H9 (cell line): ENCODE data around the gene RABL6. TPM values are rescaled to one million over a fixed set of nuclear protein-coding genes. Genes with fewer than 3 reads are reported as not detected.
"Not testable (repeated sequence)": the region's sequence is repeated elsewhere in the genome, so short reads cannot be mapped to it uniquely, and the experiment has no call there.

Source experiments
- DNase-seq: peaks from one replicate; pipeline ENCODE4 v3.0.0-alpha.2; 2017
- H2AFZ ChIP-seq: one replicate; pipeline ENCODE4 v1.6.1; 2013; ENCODE audit warnings: mild to moderate bottlenecking, low read length, control low read depth, moderate library complexity
- H2AK5ac ChIP-seq: 2 replicates; pipeline ENCODE4 v1.6.1; 2013; ENCODE audit warnings: low read length, control low read depth, mixed read lengths; ENCODE audit not compliant: insufficient read length
- H2BK120ac ChIP-seq: one replicate; pipeline ENCODE4 v1.6.1; 2013; ENCODE audit warnings: low read depth, mild to moderate bottlenecking, low read length, control low read depth, inconsistent platforms; ENCODE audit not compliant: poor library complexity, severe bottlenecking
- H2BK12ac ChIP-seq: 2 replicates; pipeline ENCODE4 v1.6.1; 2013; ENCODE audit warnings: low read length, control low read depth, mixed read lengths, low read depth; ENCODE audit not compliant: insufficient read length
- H2BK15ac ChIP-seq: 2 replicates; pipeline ENCODE4 v1.6.1; 2013; ENCODE audit warnings: low read depth, low read length, control low read depth
- H2BK20ac ChIP-seq: one replicate; pipeline ENCODE4 v1.6.1; 2013; ENCODE audit warnings: low read depth, mild to moderate bottlenecking, low read length, control low read depth, inconsistent platforms; ENCODE audit not compliant: poor library complexity, severe bottlenecking
- H2BK5ac ChIP-seq: 2 replicates; pipeline ENCODE4 v1.6.1; 2013; ENCODE audit warnings: low read length, control low read depth, mixed read lengths; ENCODE audit not compliant: insufficient read length
- H3K14ac ChIP-seq: 2 replicates; pipeline ENCODE4 v1.6.1; 2013; ENCODE audit warnings: low read length, control low read depth; ENCODE audit not compliant: insufficient read depth
- H3K18ac ChIP-seq: 2 replicates; pipeline ENCODE4 v1.6.1; 2013; ENCODE audit warnings: low read depth, mild to moderate bottlenecking, mixed read lengths, low read length, control low read depth; ENCODE audit not compliant: insufficient read length
- H3K23ac ChIP-seq: 2 replicates; pipeline ENCODE4 v1.6.1; 2013; ENCODE audit warnings: low read length, control low read depth, mixed read lengths, low read depth; ENCODE audit not compliant: insufficient read length
- H3K23me2 ChIP-seq: 2 replicates; pipeline ENCODE4 v1.6.1; 2013; ENCODE audit warnings: low read depth, mild to moderate bottlenecking, mixed read lengths, low read length, control low read depth; ENCODE audit not compliant: insufficient read length, poor library complexity, severe bottlenecking
- H3K27ac ChIP-seq: 2 replicates; pipeline ENCODE4 v1.5.1; 2013; ENCODE audit warnings: low read length, control low read depth, mixed read lengths, low read depth; ENCODE audit not compliant: insufficient read length
- H3K27me3 ChIP-seq: 2 replicates; pipeline ENCODE4 v1.6.1; 2013; ENCODE audit warnings: low read length, control low read depth, inconsistent platforms; ENCODE audit not compliant: insufficient read depth
- H3K4ac ChIP-seq: 2 replicates; pipeline ENCODE4 v1.6.1; 2013; ENCODE audit warnings: low read depth, mild to moderate bottlenecking, control low read depth, inconsistent platforms, low read length, moderate library complexity
- H3K4me1 ChIP-seq: 2 replicates; pipeline ENCODE4 v1.6.1; 2013; ENCODE audit warnings: low read length, control low read depth, inconsistent platforms; ENCODE audit not compliant: insufficient read depth
- H3K4me2 ChIP-seq: 2 replicates; pipeline ENCODE4 v1.6.1; 2013; ENCODE audit warnings: low read length, control low read depth, mixed read lengths; ENCODE audit not compliant: insufficient read length, insufficient read depth
- H3K56ac ChIP-seq: 2 replicates; pipeline ENCODE4 v1.6.1; 2013; ENCODE audit warnings: low read depth, mild to moderate bottlenecking, mixed read lengths, low read length, control low read depth; ENCODE audit not compliant: insufficient read length
- H3K79me1 ChIP-seq: 2 replicates; pipeline ENCODE4 v1.6.1; 2013; ENCODE audit warnings: low read depth, mild to moderate bottlenecking, moderate library complexity, low read length, control low read depth, inconsistent platforms; ENCODE audit not compliant: insufficient read depth, poor library complexity, severe bottlenecking
- H3K79me2 ChIP-seq: 2 replicates; pipeline ENCODE4 v1.6.1; 2013; ENCODE audit warnings: low read length, control low read depth, inconsistent platforms; ENCODE audit not compliant: insufficient read depth
- H3K9ac ChIP-seq: 2 replicates; pipeline ENCODE4 v1.6.1; 2013; ENCODE audit warnings: low read length, control low read depth, mixed read lengths; ENCODE audit not compliant: insufficient read length; ENCODE audit errors: extremely low read depth
- H3K9me3 ChIP-seq: one replicate; pipeline ENCODE4 v1.6.1; 2013; ENCODE audit warnings: low read depth, low read length, inconsistent platforms; ENCODE audit not compliant: control insufficient read depth
- H3T11ph ChIP-seq: one replicate; pipeline ENCODE4 v1.6.1; 2013; ENCODE audit warnings: mild to moderate bottlenecking, low read length, control low read depth, inconsistent platforms
- H4K20me1 ChIP-seq: one replicate; pipeline ENCODE4 v1.6.1; 2013; ENCODE audit not compliant: control insufficient read depth, insufficient read length, insufficient read depth
- H4K5ac ChIP-seq: 2 replicates; pipeline ENCODE4 v1.6.1; 2013; ENCODE audit warnings: low read depth, mild to moderate bottlenecking, mixed read lengths, low read length, control low read depth; ENCODE audit not compliant: insufficient read length
- H4K8ac ChIP-seq: replicated peaks from 2 replicates; pipeline ENCODE4 v1.6.1; 2013; ENCODE audit warnings: low read length, control low read depth, mixed read lengths, low read depth; ENCODE audit not compliant: insufficient read length
- H4K91ac ChIP-seq: 2 replicates; pipeline ENCODE4 v1.6.1; 2013; ENCODE audit warnings: low read depth, mild to moderate bottlenecking, moderate library complexity, mixed read lengths, low read length, control low read depth; ENCODE audit not compliant: insufficient read length
- H3K27ac Mint-ChIP-seq, 3 experiments: 2 replicates in 2 of 3; 3 replicates in 1 of 3; pipeline ENCODE4 v1.8.0; 2020 to 2021; ENCODE audit warnings: mixed read lengths in 3 of 3, mild to moderate bottlenecking in 1 of 3, moderate library complexity in 1 of 3
- H3K27me3 Mint-ChIP-seq: 2 replicates; pipeline ENCODE4 v1.8.0; 2021; ENCODE audit warnings: low read depth, mild to moderate bottlenecking, moderate library complexity, mixed read lengths
- H3K36me3 Mint-ChIP-seq, 3 experiments: 2 replicates in 2 of 3; 3 replicates in 1 of 3; pipeline ENCODE4 v1.8.0; 2020 to 2021; ENCODE audit warnings: low read depth in 3 of 3, mixed read lengths in 3 of 3; ENCODE audit not compliant: insufficient read depth in 1 of 3
- H3K4me1 Mint-ChIP-seq, 2 experiments: 2 replicates each; pipeline ENCODE4 v1.8.0; 2020; ENCODE audit warnings: mixed read lengths in 2 of 2
- H3K4me3 Mint-ChIP-seq, 2 experiments: 2 replicates in 1 of 2; 3 replicates in 1 of 2; pipeline ENCODE4 v1.8.0; 2020 to 2021; ENCODE audit warnings: mild to moderate bottlenecking in 2 of 2, mixed read lengths in 2 of 2, moderate library complexity in 1 of 2
- H3K9me3 Mint-ChIP-seq, 2 experiments: 2 replicates in 1 of 2; 3 replicates in 1 of 2; pipeline ENCODE4 v1.8.0; 2020; ENCODE audit warnings: mild to moderate bottlenecking in 2 of 2, mixed read lengths in 2 of 2, moderate library complexity in 1 of 2
- WGBS: extraction: QIAGEN DNeasy Blood & Tissue Kit; methylation state at CpG from one replicate; pipeline ENCODE4 v1.1.7; 2013; ENCODE audit warnings: missing lambda C conversion rate, low lambda C conversion rate, mixed read lengths; ENCODE audit not compliant: insufficient read length; ENCODE audit errors: extremely low coverage; 5-methylcytosine and 5-hydroxymethylcytosine counted together
- total RNA-seq: library from RNA; stranded (reverse); gene quantifications from 2 replicates; pipeline ENCODE4 v1.2.1, GENCODE V29; 2021
- TF ChIP-seq, protein P1 (sequence below): fragments of 200-600 bp; sonication (generic); conservative IDR thresholded peaks from 3 replicates; pipeline ENCODE4 v1.8.0; 2021; ENCODE audit warnings: antibody characterized with exemption, mild to moderate bottlenecking

Gene RABL6
- total RNA-seq, 1 experiment from 2014 or later, result 108 TPM

GRCh38 chr9:136766410-136767120 is 41.2 kb upstream of the RABL6 start:
- not testable (repeated sequence) for H3T11ph ChIP-seq, H3K4me2 ChIP-seq, H3K79me1 ChIP-seq, H4K91ac ChIP-seq, H3K23me2 ChIP-seq, H4K5ac ChIP-seq, H2BK120ac ChIP-seq, H3K27ac ChIP-seq, H2AK5ac ChIP-seq, H3K9me3 ChIP-seq, H4K20me1 ChIP-seq, H4K8ac ChIP-seq, H3K9me3 Mint-ChIP-seq, H3K23ac ChIP-seq, H3K9ac ChIP-seq, H3K4me1 ChIP-seq, H2BK12ac ChIP-seq, H2BK5ac ChIP-seq, H2BK20ac ChIP-seq, H3K4ac ChIP-seq, H3K18ac ChIP-seq, H2AFZ ChIP-seq, H2BK15ac ChIP-seq, H3K36me3 Mint-ChIP-seq, H3K14ac ChIP-seq, H3K4me3 Mint-ChIP-seq, H3K27me3 ChIP-seq, H3K27ac Mint-ChIP-seq, H3K79me2 ChIP-seq, H3K56ac ChIP-seq
- H3K27me3 Mint-ChIP-seq, result peaks cover 22% of the 10 kb centered on the region
- TF ChIP-seq, protein P1, sequence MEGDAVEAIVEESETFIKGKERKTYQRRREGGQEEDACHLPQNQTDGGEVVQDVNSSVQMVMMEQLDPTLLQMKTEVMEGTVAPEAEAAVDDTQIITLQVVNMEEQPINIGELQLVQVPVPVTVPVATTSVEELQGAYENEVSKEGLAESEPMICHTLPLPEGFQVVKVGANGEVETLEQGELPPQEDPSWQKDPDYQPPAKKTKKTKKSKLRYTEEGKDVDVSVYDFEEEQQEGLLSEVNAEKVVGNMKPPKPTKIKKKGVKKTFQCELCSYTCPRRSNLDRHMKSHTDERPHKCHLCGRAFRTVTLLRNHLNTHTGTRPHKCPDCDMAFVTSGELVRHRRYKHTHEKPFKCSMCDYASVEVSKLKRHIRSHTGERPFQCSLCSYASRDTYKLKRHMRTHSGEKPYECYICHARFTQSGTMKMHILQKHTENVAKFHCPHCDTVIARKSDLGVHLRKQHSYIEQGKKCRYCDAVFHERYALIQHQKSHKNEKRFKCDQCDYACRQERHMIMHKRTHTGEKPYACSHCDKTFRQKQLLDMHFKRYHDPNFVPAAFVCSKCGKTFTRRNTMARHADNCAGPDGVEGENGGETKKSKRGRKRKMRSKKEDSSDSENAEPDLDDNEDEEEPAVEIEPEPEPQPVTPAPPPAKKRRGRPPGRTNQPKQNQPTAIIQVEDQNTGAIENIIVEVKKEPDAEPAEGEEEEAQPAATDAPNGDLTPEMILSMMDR, result peak; percentile 74
- peaks cover 11 to 17% of the 10 kb centered on the region in 2 experiments for H3K4me1 Mint-ChIP-seq
- no CpG with 5 or more reads among the region's 18 CpGs for WGBS
- peak; percentile 84 for DNase-seq
